Brain microvascular endothelial cell (primary cell): Measurements from ENCODE around the gene PDYN.

Experiments used
- DNase-seq: peaks from one replicate; pipeline ENCODE4 v3.0.0-alpha.2; 2020
- H3K27ac ChIP-seq: fragments of 250-450 bp; sonication (Bioruptor Pico); 2 replicates; pipeline ENCODE4 v1.5.1; 2020; ENCODE audit warnings: mild to moderate bottlenecking, moderate library complexity
- H3K27me3 ChIP-seq: fragments of 250-450 bp; sonication (Bioruptor Pico); replicated peaks from 2 replicates; pipeline ENCODE4 v1.5.1; 2020; ENCODE audit warnings: mild to moderate bottlenecking
- H3K36me3 ChIP-seq: fragments of 250-450 bp; sonication (Bioruptor Pico); replicated peaks from 2 replicates; pipeline ENCODE4 v1.5.1; 2020; ENCODE audit warnings: mild to moderate bottlenecking
- H3K4me3 ChIP-seq: 2 replicates; pipeline ENCODE4 v1.5.1; 2011; ENCODE audit warnings: low read depth, mild to moderate bottlenecking, control low read depth, low read length, moderate library complexity
- in situ Hi-C: cut with HindIII; loops from 2 replicates; pipeline ENCODE4 v1.10.0; 2017; ENCODE audit warnings: low sequenced_read_pairs, low pct_ligation_motif_present
- TF ChIP-seq, protein P1 (sequence below): IDR thresholded peaks from 2 replicates; pipeline ENCODE4 v1.5.1; 2011; ENCODE audit warnings: low read depth, mild to moderate bottlenecking, moderate library complexity, low read length, control low read depth, inconsistent platforms; ENCODE audit errors: missing control alignments

Gene PDYN

DNA sequence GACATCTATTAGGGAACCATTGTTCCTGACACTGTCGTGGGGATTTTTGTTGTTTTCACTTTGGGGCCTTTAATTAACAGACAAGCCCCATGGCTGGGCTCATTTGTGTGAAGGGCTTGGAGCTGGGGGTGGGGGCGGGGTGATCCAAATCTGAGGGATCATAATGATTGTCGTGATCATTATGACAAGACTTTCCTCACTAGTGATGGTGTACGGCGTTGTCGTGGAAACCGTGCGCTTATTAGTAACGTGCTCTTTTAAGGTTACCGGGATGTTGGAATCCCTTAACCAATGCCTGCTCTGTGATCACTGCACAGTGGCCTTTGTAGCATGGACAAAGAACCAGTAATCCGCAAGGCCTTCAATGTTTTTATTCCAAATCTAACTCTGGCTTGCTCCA, 18.6 kb downstream of the PDYN start:
- Histone ChIP-seq H3K27ac (no peak overlapping the region), H3K27me3 (no peaks in the 10 kb centered on the region), H3K4me3 (no peak overlapping the region)

DNA sequence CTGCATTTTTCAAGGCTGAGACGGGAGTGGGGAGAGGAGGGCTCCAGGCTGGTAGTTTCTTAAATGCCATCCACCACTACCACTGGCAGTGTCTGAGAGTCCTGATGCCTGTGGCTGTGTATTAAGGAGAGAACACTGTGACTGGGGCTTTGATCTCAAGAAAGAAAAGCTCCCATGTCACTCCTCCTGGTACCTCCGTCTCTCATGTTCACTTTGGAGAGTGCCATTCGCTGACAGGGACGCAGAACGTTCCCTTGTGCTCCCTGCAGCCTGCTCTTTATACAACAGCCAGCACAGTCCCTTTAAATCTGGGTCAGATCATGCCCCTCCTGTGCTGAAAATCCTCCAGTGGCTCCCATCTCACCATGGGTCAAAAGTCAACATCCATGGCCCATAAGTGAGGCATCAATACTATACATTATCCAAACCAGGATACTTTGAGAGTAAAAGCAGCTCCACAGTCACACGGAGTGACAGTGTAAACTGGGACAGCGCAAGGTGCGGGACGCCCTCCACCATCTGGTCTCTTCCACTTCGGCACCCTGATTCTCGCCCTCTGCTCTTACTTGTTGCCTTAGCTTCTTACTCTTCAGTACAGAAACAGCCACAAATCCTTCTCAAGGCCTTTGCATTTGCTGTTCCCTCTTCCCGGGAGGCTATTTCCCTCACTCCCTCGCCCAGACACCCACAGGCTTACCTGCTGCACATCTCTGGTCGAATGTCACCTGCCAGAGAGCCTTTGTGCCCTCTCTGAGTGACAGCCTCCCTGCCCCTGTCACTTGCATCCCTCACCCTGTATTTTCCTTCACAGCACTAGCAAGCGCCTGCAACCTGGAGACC, 20.0 kb downstream of the PDYN start:
- H3K4me3 ChIP-seq, result no peak overlapping the region
- H3K27me3 ChIP-seq, result no peaks in the 10 kb centered on the region
- in situ Hi-C loops, result no loop called here
- H3K27ac ChIP-seq, result no peak overlapping the region
- TF ChIP-seq, protein P1, sequence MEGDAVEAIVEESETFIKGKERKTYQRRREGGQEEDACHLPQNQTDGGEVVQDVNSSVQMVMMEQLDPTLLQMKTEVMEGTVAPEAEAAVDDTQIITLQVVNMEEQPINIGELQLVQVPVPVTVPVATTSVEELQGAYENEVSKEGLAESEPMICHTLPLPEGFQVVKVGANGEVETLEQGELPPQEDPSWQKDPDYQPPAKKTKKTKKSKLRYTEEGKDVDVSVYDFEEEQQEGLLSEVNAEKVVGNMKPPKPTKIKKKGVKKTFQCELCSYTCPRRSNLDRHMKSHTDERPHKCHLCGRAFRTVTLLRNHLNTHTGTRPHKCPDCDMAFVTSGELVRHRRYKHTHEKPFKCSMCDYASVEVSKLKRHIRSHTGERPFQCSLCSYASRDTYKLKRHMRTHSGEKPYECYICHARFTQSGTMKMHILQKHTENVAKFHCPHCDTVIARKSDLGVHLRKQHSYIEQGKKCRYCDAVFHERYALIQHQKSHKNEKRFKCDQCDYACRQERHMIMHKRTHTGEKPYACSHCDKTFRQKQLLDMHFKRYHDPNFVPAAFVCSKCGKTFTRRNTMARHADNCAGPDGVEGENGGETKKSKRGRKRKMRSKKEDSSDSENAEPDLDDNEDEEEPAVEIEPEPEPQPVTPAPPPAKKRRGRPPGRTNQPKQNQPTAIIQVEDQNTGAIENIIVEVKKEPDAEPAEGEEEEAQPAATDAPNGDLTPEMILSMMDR, result no peak
- no peak for DNase-seq
- no peaks in the 10 kb centered on the region for H3K36me3 ChIP-seq

More for the DNA sequence above, 18.6 kb downstream of the PDYN start:
- in situ Hi-C loops, result no loop called here
- TF ChIP-seq, protein P1, result no peak
- no peak for DNase-seq
- H3K36me3 ChIP-seq, result no peaks in the 10 kb centered on the region

DNA sequence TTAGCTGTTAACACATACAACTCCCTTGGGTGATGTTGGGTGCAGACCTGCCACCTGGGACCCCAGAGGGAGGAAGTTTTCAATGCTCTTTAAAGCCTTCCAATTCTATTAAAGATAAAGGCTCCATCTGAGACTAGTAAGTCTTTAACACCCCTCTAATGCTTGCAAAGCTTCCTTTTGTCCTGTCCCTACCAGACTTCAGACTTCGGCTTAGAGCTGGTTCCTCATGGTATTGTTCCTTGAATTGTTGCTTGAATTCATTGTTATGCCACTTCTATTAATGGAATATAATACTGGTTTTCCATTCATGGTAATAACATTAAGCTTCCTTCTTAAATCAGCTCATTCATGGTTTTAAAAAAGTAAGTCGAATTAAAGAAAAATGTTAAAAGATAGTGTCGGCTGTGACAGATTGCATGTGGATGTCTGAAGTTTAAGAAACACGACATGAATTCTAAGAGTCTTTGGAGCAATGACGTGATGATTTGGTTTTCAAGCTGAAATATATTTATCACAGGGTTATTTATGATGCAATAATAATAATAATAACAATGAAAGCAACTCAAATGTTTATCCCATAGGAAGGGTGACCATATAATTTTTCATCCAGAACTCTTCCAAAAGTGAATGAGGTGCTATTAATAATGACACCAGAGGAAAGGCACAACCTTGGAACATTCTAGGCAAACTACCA, 21.8 kb downstream of the PDYN start:
- Histone ChIP-seq H3K4me3 (no peak overlapping the region), H3K36me3 (no peaks in the 10 kb centered on the region), H3K27ac (no peak overlapping the region), H3K27me3 (no peaks in the 10 kb centered on the region)
- TF ChIP-seq, protein P1, result no peak
- in situ Hi-C loops, result no loop called here
- DNase-seq, result no peak

DNA sequence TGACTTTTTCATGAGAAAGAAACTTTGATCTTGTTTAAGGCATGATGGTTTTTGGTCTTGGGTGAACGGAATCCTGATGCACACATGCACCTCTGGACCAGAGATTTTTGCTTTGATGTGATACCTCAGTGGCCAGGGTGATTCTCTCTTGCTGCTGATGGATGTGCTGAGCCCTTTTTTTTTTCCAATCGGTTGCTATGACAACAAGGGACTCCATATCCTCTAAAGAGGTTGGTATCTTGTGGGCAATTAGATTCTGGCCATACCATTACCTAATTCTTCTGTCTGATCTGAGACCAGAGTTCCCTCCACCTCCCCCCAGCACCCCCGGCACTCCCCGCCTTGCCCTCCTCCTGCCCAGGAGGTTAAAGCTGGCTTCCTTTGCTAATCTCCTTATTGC, 24.9 kb downstream of the PDYN start:
- no peak overlapping the region for H3K27ac ChIP-seq
- no peak overlapping the region for H3K4me3 ChIP-seq
- no peak for DNase-seq
- no peaks in the 10 kb centered on the region for H3K36me3 ChIP-seq
- in situ Hi-C loops, result no loop called here
- TF ChIP-seq, protein P1, result no peak
- H3K27me3 ChIP-seq, result peaks cover 3% of the 10 kb centered on the region

DNA sequence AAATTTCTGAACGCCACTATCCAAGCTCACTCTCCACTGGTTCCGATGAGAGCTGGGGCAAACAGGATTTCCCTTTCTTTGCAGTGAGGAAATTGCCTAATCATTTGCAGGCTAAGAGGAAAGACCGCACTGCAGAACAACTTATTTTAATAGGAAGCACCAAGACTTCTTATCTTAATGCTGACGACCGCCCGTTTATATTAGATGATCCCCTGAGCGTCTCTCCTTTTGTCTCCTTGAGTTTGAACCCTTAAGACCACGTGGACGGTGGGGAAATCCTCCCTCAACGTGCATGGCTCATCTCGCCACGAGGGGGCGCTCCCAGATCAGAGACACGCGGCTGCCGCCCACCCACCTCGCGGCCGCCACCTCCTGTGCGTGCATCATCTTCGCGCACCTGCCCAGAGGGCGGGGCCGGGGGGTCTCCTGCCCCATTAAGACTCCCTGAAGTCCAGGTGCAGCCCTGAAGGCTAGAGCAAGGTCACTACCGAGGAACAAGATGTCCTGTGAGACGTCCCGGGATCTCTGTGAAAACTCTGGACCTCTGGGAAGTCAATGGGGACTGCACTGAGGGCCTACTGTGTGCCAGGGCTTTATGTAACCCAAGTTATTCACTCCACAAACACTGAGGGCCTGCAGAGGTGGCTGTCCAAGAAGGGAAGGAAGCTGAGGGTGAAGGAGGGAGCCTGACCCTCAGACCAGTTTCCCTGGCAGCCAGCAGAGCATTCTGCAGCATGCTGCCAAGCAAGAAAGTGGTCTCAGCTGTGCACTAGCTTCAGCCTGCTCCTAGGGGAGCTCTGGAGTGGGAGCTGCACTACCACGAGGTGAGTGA, 28.1 kb downstream of the PDYN start:
- TF ChIP-seq, protein P1, result peak; percentile 93
- Histone ChIP-seq H3K27me3 (peaks cover 3% of the 10 kb centered on the region), H3K36me3 (no peaks in the 10 kb centered on the region), H3K4me3 (peak overlapping the region; percentile 10), H3K27ac (no peak overlapping the region)
- in situ Hi-C loops, result no loop called here
- peak; percentile 46 for DNase-seq
